ENCODE results near the gene KPNB1. TPM values are rescaled to one million over a fixed set of nuclear protein-coding genes. Genes with fewer than 3 reads are reported as not detected.

The KPNB1 gene
- total RNA-seq, 4 donors from 2014 or later, result 134 to 207 (median 170) TPM

DNA sequence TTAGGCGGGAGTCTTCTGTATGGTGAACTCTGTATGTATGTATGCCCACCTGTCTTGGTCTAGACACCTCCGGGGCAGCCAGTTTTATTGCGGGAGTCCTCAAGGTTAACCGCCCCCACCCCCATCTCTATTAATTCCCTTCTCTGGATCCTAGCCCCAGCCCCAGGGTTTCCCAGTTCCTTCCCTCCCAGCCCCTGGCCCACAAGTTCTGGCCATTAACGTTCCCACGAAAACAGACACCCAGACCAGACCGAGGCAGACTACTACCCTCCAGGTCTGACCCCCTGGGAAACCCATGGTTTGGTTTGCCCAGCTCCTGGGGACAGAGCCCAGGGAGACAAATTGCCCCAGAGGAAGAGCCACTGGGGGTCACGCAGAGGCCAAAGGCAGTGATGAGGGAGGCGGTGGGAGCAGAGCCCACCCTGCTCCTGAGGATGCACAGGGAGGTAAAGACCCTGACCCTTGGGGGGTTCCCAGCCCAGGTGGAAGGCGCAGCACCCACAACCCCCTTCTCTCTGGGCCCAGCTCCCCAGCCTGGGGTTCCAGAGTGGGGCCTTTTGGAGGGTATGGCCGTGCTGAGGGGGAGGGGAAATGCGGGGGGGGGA, 52.8 kb downstream of the KPNB1 start:
- intact Hi-C loops (cut with DNase I), result no loop called here
- Histone ChIP-seq H3K4me1 (no peaks in the 10 kb centered on the region), H3K4me3 (replicated peaks in 1 of 3) (no peak overlapping the region), H3K27ac (no peak overlapping the region), H3K36me3 (peaks cover 0 to 3% of the 10 kb centered on the region in 2 donors), H3K9me3 (no peaks in the 10 kb centered on the region), H3K27me3 (no peaks in the 10 kb centered on the region)
- 88 to 90% methylated on average over 12 of the region's 12 CpGs for WGBS, 2 donors
- no peak for DNase-seq
- TF ChIP-seq POLR2A (IDR thresholded peaks at IDR 0.05), result no peak
- TF ChIP-seq, protein P1, sequence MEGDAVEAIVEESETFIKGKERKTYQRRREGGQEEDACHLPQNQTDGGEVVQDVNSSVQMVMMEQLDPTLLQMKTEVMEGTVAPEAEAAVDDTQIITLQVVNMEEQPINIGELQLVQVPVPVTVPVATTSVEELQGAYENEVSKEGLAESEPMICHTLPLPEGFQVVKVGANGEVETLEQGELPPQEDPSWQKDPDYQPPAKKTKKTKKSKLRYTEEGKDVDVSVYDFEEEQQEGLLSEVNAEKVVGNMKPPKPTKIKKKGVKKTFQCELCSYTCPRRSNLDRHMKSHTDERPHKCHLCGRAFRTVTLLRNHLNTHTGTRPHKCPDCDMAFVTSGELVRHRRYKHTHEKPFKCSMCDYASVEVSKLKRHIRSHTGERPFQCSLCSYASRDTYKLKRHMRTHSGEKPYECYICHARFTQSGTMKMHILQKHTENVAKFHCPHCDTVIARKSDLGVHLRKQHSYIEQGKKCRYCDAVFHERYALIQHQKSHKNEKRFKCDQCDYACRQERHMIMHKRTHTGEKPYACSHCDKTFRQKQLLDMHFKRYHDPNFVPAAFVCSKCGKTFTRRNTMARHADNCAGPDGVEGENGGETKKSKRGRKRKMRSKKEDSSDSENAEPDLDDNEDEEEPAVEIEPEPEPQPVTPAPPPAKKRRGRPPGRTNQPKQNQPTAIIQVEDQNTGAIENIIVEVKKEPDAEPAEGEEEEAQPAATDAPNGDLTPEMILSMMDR (IDR thresholded peaks at IDR 0.05), result no peak

DNA sequence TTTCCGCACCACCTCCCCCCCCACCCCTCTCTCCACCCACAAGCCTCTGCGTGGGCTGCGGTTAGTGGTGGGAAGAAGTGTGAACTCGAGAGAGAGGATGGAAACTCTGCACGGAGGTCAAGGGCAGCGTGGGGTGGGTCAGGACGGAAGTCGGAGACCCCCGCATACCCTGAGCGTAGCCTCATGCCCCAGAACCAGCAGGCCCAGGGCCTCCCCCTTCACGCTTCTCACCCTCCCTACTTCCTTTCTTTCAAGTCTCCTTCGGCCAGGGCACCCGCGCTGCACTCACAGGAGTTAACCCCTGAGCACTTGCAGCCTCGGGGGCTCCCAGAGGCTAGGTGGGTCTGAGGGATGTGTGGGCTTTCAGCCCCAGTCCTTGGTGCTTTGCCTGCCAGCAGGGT, 53.5 kb downstream of the KPNB1 start:
- intact Hi-C loops (cut with DNase I), result no loop called here
- WGBS, 2 donors, result 69 to 80% methylated on average over 14 to 15 of the region's 15 CpGs
- H3K27ac ChIP-seq, result no peak overlapping the region

DNA sequence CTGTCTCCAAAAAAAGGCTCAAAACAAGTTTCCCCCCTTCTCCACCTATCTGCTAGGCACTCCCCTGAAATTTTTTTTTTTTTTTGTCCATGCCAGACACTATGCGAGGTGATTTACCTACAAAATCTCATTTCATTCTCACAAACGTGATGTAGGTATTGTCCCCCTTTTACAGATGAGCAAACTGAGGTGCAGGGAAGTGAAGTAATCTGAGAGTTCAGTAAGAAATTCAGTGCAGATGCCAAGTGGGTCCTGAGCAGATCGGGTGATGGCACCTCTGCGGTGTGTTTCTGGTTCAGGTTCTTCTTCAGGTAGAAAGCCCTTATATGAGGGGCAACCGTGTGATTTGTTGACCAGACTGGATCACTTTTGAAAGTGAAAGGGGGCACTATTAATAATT, 54.0 kb downstream of the KPNB1 start:
- Histone ChIP-seq H3K36me3 (peaks cover 0 to 3% of the 10 kb centered on the region in 2 donors), H3K27ac (no peak overlapping the region), H3K27me3 (no peaks in the 10 kb centered on the region), H3K9me3 (no peaks in the 10 kb centered on the region), H3K4me3 (replicated peaks in 1 of 3) (no peak overlapping the region), H3K4me1 (no peaks in the 10 kb centered on the region)
- TF ChIP-seq, protein P1 (IDR thresholded peaks at IDR 0.05), result no peak
- no peak for TF ChIP-seq POLR2A (IDR thresholded peaks at IDR 0.05)
- intact Hi-C loops (cut with DNase I), result no loop called here
- no peak for DNase-seq
- WGBS, 2 donors, result 90 to 94% methylated on average over 5 of the region's 5 CpGs

More for the DNA sequence above, 53.5 kb downstream of the KPNB1 start:
- DNase-seq, result no peak
- Histone ChIP-seq H3K27me3 (no peaks in the 10 kb centered on the region), H3K4me3 (replicated peaks in 1 of 3) (no peak overlapping the region), H3K36me3 (peaks cover 0 to 3% of the 10 kb centered on the region in 2 donors), H3K9me3 (no peaks in the 10 kb centered on the region), H3K4me1 (no peaks in the 10 kb centered on the region)
- TF ChIP-seq, protein P1 (IDR thresholded peaks at IDR 0.05), result no peak
- TF ChIP-seq POLR2A (IDR thresholded peaks at IDR 0.05), result no peak

DNA sequence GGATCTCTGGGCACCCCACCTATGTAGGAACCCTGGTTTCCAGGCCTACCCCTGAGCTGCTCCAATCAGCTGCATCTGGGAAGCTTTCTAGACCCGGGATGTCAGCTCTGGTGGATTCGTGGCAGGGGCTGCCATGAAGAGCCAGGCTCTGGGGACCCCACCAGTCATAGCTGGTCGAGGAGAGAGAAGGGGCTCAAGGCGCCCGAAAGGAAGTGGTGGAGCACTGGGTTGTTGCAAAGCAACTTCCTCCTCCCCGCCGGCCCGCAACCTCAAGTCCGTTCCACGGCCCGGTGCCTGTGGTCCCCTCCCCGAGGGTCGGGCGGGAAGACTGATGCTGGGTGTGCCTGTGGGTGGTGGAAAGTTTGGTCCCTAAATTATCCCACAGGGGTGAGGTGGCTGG, 54.4 kb downstream of the KPNB1 start:
- H3K27me3 ChIP-seq, result no peaks in the 10 kb centered on the region
- no peak for DNase-seq
- peaks cover 0 to under 1% of the 10 kb centered on the region in 2 donors for H3K4me1 ChIP-seq
- H3K36me3 ChIP-seq, result peaks cover 0 to 3% of the 10 kb centered on the region in 2 donors
- no peak for TF ChIP-seq POLR2A (IDR thresholded peaks at IDR 0.05)
- TF ChIP-seq, protein P1 (IDR thresholded peaks at IDR 0.05), result no peak
- H3K4me3 ChIP-seq (replicated peaks in 1 of 3), result no peak overlapping the region
- no peak overlapping the region for H3K27ac ChIP-seq
- intact Hi-C loops (cut with DNase I), result no loop called here
- no peaks in the 10 kb centered on the region for H3K9me3 ChIP-seq
- whole genome bisulfite sequencing, 2 donors, result 73 to 88% methylated on average over 13 to 14 of the region's 14 CpGs

DNA sequence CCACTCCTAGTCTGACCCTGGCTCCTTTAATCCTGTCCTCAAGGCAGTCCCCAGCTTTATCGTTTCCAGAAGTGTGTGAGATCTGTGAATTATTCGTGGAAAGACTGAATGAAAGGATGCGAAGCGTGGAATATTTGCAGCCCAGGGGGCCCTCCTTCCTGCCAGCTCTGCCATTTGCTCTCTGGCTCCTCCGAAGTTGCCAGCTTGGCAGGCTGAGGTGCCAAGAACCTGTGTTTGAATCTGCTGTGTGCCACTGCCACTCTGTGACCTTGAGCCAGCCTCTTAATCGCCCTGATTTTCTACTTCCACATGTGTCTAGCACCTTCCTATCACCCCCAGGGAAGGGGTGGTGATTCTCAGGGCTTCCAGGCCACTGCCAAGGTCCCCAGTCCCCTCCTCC, 55.0 kb downstream of the KPNB1 start:
- H3K27me3 ChIP-seq, result no peaks in the 10 kb centered on the region
- TF ChIP-seq POLR2A (IDR thresholded peaks at IDR 0.05), result no peak
- TF ChIP-seq, protein P1 (IDR thresholded peaks at IDR 0.05), result no peak
- intact Hi-C loops (cut with DNase I), result no loop called here
- no peaks in the 10 kb centered on the region for H3K36me3 ChIP-seq
- no peak for DNase-seq
- peaks cover 0 to 4% of the 10 kb centered on the region in 2 donors for H3K4me1 ChIP-seq
- no peak overlapping the region for H3K27ac ChIP-seq
- H3K4me3 ChIP-seq (replicated peaks in 1 of 3), result no peak overlapping the region
- 74 to 75% methylated on average over 6 of the region's 6 CpGs for WGBS, 2 donors
- no peaks in the 10 kb centered on the region for H3K9me3 ChIP-seq

Measured in thyroid gland (tissue), 4 donors.